CD4-positive, alpha-beta T cell treated with Interleukin-1 beta for 1 hour (primary cell): Measurements from ENCODE around the gene PPP1R11.
"Not testable (repeated sequence)": the region's sequence is repeated elsewhere in the genome, so short reads cannot be mapped to it uniquely, and the experiment has no call there.

Experiments used
- DNase-seq, 2 donors: peaks; one replicate each; pipeline ENCODE4 v3.0.0-alpha.2; 2020 to 2022

PPP1R11 gene, protein sequence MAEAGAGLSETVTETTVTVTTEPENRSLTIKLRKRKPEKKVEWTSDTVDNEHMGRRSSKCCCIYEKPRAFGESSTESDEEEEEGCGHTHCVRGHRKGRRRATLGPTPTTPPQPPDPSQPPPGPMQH

DNA sequence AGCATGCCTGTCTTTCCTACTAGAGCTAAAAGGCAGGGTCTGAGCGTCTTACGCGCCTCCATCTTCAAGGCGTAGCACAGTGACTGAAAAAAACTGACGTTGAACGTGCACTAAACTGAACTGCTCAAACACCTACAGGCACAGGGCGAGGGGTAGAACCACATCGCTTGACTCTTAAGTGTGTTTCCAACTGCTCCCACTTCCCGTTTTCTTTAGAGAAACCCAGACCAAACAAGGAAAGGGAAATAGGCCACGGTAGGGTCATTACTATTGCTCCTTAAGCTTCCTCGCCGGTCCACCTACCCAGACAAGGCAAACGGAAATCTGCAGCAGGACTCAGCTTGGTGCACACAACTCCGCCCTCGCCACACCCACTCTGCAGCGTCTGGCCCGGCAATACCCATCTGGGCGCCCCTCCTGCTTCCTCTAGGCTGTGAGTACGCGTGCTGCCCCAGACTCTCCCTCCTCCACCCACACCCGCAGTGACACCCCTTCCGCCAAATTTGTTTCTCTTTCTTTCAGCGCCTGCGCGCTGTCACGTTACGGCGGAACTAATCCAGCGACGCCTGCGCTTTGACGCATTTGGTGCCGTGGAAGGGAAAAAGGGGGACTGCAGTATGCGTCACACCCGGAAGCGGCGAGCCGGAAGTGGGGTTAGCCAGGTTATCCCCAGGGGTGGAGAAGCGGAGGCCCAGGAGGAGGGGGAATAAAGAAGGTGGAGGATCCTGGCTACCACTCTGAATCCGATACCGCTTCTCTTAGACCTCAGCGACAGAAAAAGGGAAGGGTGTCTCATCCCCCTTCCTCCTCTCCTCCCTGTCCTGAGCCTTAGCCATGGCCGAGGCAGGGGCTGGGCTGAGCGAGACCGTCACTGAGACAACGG is at the start of gene PPP1R11:
Gene PPP1R11, plus strand, starts transcription at position 622 of the 883 bp plus-strand sequence. Its CDS starts 213 bp downstream, at position 835.
- peak; percentile 99 for DNase-seq

DNA sequence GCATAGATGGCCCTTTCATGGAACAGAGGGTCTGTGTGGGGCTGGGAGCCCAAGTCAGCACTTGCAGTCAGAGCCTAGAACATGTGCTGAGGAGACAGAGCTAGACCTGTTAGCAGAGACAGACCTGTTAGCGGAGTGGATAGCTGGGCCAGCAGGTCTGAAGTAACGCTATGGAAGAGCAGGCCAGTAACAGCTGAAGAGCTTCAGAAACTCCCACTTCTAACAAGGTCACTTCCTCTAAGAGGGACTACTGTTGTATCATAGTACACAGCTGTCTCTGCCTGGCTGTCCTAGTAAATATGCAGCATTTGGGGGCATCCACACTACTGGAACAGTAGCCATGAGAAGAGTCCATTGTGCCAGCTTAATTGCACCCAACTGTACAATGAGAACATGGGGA is 47.2 kb upstream of the PPP1R11 start:
- no peak for DNase-seq

DNA sequence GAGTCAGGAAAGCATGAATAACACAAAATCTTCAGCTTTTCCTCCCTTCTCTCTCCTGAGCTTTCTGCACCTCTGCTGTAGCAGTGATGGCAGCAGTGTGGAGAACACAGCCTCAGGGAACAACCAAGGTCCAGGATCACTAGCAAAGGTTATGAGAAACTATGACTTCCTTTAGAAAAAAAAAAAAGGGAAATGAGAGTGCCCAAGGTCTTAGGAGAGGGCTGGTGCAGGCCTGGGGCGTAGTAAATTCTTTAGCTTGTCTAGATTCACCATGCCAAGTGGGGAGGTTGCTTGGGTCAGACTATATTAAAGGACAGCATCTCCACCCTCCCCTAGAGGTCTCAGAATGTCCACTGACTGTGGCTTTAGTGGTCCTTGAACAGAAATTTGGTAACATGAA is 46.4 kb upstream of the PPP1R11 start:
- DNase-seq = no peak

DNA sequence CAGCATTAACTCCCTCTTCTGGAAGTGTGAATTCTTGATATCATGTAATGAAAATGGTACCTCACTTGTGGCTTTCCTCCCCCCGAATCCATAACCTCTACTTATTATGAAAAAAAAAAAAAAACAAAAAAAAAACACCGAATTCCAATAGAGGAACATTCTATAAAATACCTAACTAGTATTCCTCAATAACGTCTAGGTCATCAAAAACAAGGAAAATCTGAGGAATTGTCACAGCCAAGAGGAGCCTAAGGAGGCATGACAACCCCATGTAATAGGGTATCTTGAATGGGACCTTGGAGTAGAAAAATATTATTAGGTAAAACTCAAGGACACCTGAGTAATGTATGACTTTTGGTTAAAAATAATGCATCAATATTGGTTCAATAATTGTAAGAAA is 44.8 kb upstream of the PPP1R11 start:
- DNase-seq = no peak

DNA sequence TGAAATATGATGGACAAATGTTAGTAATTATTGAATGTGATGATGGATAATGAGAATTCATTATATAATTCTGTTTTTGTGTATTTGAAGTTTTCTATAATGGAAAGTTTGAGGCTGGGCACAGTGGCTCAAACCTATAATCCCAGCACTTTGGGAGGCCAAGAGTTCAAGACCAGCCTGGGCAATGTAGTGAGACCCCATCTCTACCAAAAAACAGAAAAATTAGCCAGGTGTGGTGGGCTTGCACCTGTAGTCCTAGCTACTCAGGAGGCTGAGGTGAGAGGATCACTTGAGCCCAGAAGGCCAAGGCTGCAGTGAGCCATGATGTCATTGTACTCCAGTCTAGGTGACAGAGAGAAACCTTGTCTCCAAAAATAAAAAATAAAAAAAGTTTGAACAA is 44.3 kb upstream of the PPP1R11 start:
- not testable (repeated sequence) for DNase-seq

DNA sequence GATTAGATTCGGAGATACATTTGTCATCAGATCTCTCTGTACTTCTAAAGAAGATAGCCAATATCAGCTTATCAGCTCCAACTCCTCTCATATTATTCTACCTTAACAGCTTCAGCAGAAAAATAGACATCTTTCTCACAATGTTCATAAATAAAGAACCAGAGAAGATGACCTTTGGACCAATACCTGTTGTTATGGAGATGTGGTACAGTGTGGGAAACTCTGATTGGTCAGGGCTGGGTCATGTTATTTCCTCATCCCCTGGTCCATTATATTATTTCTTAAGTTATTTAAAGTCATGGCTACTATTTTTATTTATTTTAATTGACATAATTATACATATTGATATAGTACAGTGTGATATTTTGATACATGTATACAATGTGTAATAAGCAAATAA is 41.8 kb upstream of the PPP1R11 start:
- no peak for DNase-seq

DNA sequence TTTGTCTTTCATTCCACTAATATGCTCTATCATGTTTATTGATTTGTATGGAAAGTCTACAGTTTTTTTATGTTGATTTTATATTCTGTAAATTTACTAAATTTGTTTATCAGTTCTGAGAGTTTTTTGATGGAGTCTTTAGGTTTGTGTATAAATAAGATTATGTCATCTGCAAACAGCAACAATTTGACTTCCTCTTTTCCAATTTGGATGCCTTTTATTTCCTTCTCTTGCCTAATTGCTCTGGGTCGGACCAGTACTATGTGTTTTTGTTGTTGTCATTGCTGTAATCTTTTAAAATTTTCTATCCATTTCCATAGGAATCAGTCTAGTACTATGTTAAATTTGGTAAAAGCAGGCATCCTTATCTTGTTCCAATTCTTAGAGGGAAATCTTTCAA is 37.4 kb upstream of the PPP1R11 start:
- DNase-seq = no peak

DNA sequence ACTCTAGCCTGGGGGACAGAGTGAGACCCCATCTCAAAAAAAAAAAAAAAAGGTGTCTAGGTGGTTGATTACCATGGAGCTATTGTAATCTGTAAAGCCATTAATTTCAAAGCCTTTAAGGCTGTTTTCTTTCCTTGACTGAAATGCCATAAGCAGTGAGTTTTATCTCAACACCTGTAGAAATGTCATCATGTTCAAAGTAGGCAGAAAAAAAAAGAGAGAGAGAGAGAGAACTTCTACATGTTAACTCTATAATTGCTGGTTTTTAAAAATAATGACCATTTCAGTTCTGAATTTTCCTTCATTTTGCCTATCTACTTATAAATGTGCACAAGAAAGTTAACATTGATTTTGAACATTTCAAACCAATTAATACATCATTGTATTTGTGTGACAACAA is 35.6 kb upstream of the PPP1R11 start:
- DNase-seq = no peak

DNA sequence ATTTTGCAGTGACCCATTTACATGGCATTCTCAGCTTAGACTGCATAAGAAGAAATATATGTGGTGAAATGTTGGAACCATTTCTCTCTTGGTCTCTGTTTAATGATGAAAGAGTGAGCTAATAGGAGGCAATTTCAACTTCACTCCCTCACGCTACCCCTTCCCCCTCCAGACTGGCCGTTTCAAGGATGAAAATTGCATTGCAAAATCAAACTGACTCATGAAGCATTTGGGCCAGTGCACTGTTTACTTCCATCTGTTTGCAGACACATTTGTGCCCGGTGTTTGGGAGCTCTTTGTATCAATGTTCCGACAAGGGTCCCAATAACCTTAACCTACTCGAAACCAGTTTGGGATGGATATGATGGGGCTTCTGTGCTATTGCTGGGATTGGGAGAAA is 33.6 kb upstream of the PPP1R11 start:
- peak in 1 of 2 donors; percentile 23 for DNase-seq

DNA sequence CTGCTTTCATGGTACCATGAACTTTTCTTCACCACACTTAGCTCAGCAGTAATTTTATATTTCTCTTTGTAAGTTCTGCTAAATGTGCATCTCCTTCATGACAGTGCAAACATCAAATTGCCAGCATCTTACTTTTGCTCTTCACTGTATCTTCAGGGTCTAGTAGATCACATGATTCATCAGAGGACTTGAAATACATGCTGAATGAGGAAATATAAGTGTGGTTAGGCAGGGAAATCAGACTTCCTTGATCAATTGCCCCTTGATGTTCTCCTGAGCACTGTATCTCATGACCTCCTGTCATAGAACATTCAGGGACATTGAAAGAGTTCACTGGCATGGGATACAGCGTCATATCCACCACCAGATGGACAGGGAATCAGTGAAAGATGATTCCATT is 31.2 kb upstream of the PPP1R11 start:
- no peak for DNase-seq

DNA sequence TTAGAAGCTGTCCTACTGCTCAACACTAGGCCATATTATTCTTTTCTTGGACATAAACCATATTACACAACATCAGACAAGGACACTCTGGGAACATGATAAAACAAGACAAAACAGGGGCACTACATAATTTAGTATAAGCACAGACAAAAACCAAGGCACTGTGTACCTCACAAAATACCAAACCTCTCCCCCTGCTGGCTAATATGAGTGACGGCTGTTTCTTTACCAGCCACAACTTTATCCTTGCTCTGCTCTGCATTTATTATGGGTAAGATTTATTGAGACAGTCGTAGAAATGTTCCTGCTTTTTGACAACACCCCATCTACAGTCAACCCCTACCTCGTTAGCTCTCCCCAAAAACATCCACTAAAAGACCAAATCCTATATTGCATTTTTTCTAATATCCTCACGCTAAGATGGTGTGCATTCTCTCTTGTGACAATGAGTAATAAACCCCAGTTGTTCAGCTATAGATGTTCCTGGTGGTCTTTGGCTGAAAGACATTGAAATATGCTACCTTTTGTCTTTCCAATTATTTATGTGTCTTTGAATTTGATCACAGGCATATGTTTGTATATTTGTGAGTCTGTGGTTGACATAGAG is 29.7 kb upstream of the PPP1R11 start:
- DNase-seq = peak in 1 of 2 donors; percentile 8

DNA sequence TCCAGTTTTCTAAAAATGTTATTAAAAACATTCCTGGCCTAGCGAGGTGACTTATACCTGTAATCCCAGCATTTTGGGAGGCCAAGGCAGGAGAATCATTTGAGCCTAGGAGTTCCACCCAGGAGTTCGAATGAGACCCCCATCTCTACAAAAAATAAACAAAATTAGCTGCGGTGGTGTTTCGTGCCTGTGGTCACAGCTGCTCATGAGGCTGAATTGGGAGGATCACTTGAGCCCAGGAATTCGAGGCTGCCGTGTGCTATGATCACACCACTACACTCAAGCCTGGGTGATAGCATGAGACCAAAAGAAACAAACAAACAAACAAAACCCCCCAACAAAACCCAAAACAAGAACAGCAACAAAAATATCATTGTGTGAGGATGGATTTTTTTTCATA is 25.8 kb upstream of the PPP1R11 start:
- no peak for DNase-seq

DNA sequence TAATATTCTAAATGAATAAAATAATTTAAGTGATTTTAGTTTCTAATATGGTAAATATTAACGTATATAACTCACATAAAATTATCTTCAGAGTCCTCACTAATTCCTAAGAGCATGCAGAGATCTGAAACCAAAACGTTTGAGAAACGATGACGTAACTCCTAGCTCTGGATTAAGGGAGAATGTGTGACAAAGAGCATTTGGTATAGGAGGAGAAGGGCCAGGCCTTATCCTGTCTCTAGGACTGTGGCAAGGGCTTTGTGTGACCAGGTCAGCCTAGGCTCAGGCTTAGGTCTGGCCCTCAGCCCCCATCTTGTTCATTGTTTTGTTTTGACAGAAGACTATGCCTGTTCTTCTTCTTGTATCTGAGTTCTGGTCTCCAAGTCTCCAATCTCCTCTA is 25.2 kb upstream of the PPP1R11 start:
- DNase-seq = no peak

DNA sequence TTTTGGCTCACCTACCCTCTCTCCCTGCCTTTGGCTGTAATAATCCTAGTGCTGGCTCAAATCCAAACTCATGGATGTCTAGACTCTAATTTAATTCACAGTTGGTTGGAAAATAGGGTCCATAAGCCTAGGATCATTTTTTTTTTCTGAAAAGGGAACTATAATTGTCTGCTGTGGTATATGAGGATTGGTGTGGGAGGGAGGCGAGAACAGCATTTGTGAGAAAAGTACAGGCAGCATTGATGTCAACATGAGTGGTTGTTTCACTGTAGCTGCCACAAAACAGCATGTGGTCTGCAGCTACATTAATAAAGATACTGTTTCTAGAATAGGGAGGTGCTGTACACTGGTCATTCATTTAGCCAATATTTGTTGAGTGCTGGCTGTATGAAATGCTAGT is 24.5 kb upstream of the PPP1R11 start:
- DNase-seq = no peak

DNA sequence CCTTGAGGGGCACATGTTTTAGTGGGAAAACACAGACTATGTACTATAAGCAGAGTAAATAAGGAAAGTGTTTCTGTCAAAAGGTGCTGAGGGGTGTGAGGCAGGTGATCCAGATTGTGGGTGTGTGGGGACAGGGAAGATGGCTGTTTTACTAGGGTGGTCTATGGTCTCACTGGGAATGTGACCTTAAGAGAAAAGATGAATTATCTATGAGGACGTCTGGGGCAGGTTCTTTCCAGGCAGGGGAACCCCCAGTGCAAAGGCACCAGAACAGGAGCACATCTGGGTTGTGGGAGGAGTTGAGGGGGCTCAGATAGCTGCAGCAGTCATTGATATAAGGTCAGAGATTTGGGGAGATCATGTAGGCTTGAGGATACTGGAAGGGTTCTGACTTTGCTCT is 24.1 kb upstream of the PPP1R11 start:
- DNase-seq = no peak

DNA sequence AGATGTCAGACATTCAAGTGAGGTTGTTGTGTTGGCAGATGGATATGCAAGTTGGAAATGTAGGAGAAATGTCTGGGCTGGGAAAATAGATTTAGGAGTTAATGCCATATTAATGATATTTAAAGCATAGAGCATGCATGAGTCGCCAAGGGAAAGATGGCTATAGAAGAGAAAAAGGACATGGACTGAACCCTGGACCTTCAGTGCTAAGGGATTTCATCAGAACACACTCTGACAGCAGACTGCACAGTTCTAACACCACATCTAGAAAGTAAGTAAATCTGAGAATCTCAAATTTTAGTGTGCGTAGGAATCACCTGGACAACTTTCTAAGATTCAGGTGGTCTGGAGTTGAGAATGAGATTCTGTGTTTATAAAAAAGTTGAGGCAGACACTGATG is 23.3 kb upstream of the PPP1R11 start:
- DNase-seq = no peak

DNA sequence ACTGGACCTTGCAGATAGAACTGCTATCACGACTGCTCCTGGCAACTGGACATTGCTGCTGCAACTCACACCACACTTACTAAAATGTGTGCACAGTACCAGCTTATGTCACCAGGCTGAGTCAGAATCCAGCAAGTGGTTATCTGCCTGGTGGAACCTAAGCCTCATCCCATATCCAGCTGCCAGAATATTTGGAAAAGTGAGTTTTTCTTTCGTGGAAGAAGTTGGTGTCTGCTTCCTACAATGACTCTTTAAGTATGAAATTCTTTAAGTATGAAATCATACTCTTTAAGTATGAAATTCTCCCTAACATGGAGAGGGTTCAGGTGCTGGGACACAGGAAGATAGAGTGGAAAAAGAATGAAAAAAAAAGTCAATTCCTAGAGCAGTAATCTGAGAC is 22.4 kb upstream of the PPP1R11 start:
- no peak for DNase-seq

DNA sequence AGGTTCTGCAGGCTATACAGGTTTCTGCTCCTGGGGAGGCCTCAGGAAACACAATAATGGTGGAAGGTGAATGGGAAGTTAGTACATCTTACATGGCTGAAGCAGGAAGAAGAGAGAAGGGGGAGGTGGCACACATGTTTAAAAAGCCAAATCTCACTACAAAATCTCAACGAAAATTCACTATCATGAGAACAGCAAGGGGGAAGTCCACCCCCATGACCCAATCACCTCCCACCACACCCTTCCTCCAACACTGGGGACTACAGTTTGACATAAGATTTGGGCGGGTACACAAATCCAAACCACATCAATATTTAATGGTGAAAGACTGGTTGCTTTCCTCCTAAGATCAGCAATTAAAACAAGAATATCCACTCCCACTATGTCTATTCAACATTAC is 19.8 kb upstream of the PPP1R11 start:
- DNase-seq = no peak

DNA sequence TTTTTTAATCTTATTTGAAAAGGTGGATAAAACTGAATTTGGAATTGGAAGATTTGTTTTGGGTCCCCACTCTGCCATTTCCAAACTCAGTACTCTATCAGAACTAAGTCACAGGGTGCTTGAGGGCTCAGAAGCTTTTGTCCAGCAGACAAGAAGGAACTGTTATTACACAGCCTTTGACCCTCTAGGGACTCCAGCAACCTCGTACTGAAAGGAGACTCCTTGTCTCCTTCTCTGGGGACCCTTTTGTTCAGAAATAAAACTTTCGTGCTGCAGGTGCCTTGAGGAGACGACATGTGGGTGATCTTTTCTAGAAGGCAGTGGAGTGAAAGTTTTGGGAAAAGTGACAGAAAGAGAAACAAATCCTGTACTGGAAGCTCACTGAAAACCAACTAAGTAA is 13.3 kb upstream of the PPP1R11 start:
- DNase-seq = no peak

DNA sequence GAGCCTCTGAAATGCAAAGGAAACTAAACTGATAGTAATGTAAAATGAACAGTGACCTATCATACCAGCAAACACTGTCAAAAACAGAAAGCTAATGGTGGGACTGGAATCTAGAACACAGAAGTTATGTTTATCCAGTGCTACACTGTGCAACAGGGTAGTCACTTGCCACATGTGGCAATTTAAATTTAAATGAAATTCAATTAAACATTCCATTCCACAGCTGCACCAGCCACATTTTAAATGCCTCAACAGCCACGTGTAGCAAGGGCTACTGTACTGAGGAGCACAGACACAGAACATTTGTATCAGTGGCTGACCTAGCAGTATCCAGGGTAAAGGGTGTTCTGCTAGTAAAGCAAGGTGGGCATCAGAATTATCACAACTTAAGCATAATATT is 11.5 kb upstream of the PPP1R11 start:
- no peak for DNase-seq

DNA sequence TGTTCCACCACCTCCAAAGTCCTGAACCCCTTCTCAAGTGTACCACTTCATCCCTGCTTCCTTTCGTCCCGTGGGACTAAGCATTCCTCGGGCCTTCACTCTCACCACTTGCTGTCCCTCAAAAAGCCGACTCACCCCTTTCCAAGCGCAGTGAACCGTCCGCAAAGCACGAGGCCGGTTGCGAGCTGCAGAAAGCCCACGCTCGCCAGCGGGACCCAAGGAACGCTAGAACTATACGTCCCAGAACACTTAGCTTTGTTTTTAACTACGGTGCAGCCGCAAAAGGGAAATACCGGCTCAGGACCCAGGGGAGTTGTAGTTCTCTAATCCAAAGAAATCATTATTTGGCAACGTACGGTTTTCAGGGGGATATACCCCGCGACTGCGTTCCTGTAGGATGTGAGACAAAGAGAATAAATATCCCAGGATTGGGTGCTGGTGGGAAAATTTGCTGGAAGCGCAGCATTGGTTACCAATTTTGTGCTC is 6.3 kb upstream of the PPP1R11 start:
- peak; percentile 40 to 49 for DNase-seq

DNA sequence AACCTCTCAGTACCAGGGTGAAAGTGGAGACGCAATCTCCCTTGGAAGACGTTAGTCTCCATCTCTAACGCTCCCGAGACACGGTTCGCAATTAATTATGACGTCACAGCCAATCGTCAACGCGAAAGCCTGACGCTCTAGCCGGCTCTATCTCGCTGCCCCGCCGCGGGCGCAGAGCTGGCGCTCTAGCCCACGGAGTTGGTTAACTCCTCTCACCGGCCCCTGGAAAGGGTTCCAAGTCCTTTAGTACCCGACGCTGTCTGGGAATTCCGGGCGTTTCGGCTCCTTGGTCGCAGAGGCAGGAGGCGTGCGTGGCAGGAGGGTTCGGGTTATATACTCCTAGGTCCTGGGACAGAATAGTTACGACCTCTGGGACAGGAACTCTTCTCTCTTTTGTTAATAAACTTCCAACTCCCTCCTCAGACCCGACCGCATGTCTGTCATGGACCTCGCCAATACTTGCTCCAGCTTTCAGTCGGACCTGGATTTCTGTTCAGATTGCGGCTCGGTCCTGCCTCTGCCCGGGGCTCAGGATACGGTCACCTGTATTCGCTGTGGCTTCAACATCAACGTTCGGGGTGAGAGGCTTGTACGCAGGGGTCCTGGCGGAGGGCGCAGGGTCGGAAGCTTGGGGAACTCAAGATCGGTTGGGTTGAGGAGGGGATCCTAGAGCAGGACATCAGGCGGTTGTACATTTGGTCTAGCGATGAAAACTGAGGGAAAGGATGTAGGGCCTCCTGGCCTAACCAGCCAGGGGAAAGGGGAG is 5.7 kb upstream of the PPP1R11 start, which contains the start of gene POLR1H:
Gene POLR1H, plus strand, starts transcription at position 174 of the 766 bp plus-strand sequence. Its CDS starts 260 bp downstream, at position 434.
- DNase-seq = peak; percentile 92 to 93

DNA sequence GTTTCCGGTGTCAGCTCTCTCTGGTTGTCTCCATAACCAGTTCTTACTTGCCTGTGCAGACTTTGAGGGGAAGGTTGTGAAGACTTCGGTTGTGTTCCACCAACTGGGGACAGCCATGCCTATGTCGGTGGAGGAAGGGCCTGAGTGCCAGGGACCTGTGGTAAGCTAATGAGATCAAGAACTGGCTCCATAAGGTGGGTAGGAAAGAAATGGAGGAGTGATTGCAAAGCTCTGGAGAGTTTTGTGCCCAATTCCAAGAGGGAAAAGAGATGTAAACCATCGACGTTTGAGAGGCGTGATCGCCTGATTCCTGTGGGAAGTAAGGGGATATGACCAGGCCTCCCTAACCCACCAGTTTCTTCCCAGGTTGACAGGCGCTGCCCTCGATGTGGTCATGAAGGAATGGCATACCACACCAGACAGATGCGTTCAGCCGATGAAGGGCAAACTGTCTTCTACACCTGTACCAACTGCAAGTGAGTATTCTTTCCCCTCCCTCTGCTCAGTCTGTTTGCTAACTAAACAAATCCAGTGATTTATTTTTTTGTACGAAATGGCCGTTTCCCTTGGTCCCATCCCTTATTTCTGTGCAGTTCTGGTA is 5.0 kb upstream of the PPP1R11 start:
- DNase-seq = peak; percentile 50 to 67
